Measurements from ENCODE around the gene THSD7B.

DNA sequence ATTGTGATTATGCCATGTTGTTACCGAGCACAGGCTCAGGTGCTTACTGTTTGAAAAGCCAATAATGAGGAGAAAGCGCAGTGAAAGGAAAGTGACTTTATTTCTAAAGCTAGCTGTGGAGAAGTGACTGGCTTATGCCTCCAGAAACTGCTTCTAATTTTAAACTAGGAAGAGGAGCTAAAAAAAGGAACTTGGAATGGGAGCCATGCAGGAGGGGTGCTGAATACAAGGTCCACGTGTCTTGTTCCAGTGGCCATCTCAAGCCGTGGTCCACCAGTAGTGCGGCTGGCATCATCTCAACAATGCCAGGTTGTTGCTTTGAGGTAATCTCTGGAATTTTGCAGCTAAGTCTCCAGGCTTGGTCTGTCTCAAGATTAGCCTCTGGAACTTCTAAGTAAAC, 282.0 kb downstream of the THSD7B start:
- TF ChIP-seq CTCF (conservative IDR thresholded peaks at IDR 0.05; ENCODE audit: low read length) (no peak), EZH2phosphoT487 (IDR thresholded peaks at IDR 0.05; ENCODE audit: borderline replicate concordance) (no peak)

All from Loucy (cell line).